ENCODE measurements around the gene FAR2. TPM values are rescaled to one million over a fixed set of nuclear protein-coding genes. Genes with fewer than 3 reads are reported as not detected.

FAR2 gene
- polyA plus RNA-seq, 3 donors = 14.8 to 38.0 (median 35.8) TPM

DNA sequence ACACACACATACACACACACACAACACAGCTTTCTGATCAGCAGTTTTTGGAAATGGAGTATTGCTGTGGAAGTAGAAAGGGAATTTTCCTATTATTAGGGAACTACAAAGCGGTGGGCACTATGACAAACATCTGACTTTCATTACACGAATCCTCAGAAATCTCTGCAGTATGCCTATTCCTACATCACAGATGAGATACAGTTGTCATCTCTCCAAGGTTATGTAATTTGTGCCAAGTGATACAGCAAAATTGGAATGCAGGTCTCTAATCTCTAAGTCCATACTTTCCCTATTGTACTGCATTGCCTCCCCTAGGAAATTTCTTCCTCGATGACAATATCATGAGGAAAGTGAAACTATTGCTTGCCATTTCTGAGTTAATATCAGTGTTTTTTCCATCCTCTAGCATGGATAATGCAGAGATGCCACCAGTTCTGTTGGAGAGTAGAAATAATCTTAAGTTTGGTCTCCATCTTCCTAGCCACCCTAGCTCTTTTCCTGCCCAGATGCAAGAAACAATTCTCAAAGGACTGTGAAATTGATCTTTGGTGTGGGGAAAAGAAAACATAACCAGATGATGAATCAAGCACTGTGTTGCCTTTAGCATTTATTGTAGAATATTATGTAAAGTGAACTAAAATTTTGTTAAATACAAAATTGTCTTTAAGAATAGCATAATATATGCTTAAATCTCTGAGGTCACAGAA is 137.2 kb downstream of the FAR2 start:
- no peaks in the 10 kb centered on the region for H3K79me2 ChIP-seq (ENCODE audit: insufficient read depth, low read length)
- H3K9me3 ChIP-seq (replicated peaks in 1 of 2; ENCODE audit: control insufficient read depth in 1 of 2, insufficient read depth in 1 of 2, low read length in 2 of 2) = no peaks in the 10 kb centered on the region
- WGBS (ENCODE audit: insufficient coverage) = no CpG with 5 or more reads among the region's 3 CpGs
- Mint-ChIP-seq H3K9me3 (peaks cover 0 to 8% (median 2%) of the 10 kb centered on the region in 7 donors), H3K27me3 (ENCODE audit: low read depth in 3 of 3) (no peaks in the 10 kb centered on the region), H3K27ac (no peak overlapping the region), H3K4me3 (no peak overlapping the region), H3K36me3 (peaks cover 13 to 31% of the 10 kb centered on the region in 2 donors), H3K4me1 (peaks cover 7% of the 10 kb centered on the region)
- H3K4me2 ChIP-seq (replicated peaks; ENCODE audit: extremely low read depth, low read length, poor library complexity, severe bottlenecking) = no peak overlapping the region
- TF ChIP-seq, protein P1, sequence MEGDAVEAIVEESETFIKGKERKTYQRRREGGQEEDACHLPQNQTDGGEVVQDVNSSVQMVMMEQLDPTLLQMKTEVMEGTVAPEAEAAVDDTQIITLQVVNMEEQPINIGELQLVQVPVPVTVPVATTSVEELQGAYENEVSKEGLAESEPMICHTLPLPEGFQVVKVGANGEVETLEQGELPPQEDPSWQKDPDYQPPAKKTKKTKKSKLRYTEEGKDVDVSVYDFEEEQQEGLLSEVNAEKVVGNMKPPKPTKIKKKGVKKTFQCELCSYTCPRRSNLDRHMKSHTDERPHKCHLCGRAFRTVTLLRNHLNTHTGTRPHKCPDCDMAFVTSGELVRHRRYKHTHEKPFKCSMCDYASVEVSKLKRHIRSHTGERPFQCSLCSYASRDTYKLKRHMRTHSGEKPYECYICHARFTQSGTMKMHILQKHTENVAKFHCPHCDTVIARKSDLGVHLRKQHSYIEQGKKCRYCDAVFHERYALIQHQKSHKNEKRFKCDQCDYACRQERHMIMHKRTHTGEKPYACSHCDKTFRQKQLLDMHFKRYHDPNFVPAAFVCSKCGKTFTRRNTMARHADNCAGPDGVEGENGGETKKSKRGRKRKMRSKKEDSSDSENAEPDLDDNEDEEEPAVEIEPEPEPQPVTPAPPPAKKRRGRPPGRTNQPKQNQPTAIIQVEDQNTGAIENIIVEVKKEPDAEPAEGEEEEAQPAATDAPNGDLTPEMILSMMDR (IDR thresholded peaks at IDR 0.05) = no peak
- no peak overlapping the region for H2AFZ ChIP-seq (ENCODE audit: insufficient read depth, low read depth, low read length, poor library complexity, severe bottlenecking)
- H3K4me1 ChIP-seq (ENCODE audit: control insufficient read depth in 1 of 2, insufficient read depth in 2 of 2, low read length in 2 of 2) = no peaks in the 10 kb centered on the region
- no peak overlapping the region for H3K9ac ChIP-seq (ENCODE audit: insufficient read depth, low read length, poor library complexity, severe bottlenecking)
- DNase-seq = no peak
- no peak overlapping the region for H3K27ac ChIP-seq (ENCODE audit: low read depth in 1 of 2, low read length in 2 of 2)
- no peaks in the 10 kb centered on the region for H4K20me1 ChIP-seq (ENCODE audit: insufficient read depth, low read length)
- intact Hi-C loops (cut with micrococcal nuclease) = no loop called here
- no peaks in the 10 kb centered on the region for H3K27me3 ChIP-seq (ENCODE audit: control insufficient read depth in 2 of 2, insufficient read depth in 2 of 2, low read length in 2 of 2)
- no peaks in the 10 kb centered on the region for H3K36me3 ChIP-seq (replicated peaks in 1 of 2; ENCODE audit: control insufficient read depth in 1 of 2, insufficient read depth in 2 of 2, low read length in 2 of 2)
- no peak overlapping the region for H3K4me3 ChIP-seq (replicated peaks in 1 of 3; ENCODE audit: low read depth in 2 of 3, low read length in 3 of 3)

DNA sequence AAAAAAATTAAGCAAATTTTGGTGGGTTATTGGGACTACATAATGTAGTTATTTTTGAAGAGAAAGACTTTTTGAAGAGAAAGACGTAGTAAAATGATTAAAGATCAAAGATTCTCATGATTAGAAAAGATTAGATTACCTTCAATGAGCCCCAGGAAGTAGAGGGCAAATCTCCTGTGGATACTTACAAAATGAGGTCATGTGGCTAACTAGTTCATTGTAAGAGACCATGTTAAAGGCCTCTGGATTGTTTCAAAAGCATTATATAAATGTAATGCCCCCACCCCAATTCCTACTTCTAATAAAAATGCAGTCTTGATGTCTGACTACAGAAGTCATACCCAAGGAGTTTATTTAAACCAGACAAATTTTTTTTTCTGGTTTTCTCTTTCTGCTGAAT is 138.5 kb downstream of the FAR2 start:
- intact Hi-C loops (cut with micrococcal nuclease) = no loop called here
- Mint-ChIP-seq H3K4me1 (no peaks in the 10 kb centered on the region), H3K36me3 (peaks cover 13 to 31% of the 10 kb centered on the region in 2 donors), H3K4me3 (no peak overlapping the region), H3K27me3 (ENCODE audit: low read depth in 3 of 3) (no peaks in the 10 kb centered on the region), H3K9me3 (peaks cover 0 to 8% (median 2%) of the 10 kb centered on the region in 7 donors), H3K27ac (no peak overlapping the region)
- no peak for DNase-seq
- no peaks in the 10 kb centered on the region for H3K27me3 ChIP-seq (ENCODE audit: control insufficient read depth in 2 of 2, insufficient read depth in 2 of 2, low read length in 2 of 2)
- H3K27ac ChIP-seq (ENCODE audit: low read depth in 1 of 2, low read length in 2 of 2) = no peak overlapping the region
- no peaks in the 10 kb centered on the region for H3K9me3 ChIP-seq (replicated peaks in 1 of 2; ENCODE audit: control insufficient read depth in 1 of 2, insufficient read depth in 1 of 2, low read length in 2 of 2)
- TF ChIP-seq, protein P1 (IDR thresholded peaks at IDR 0.05) = no peak
- H2AFZ ChIP-seq (ENCODE audit: insufficient read depth, low read depth, low read length, poor library complexity, severe bottlenecking) = no peak overlapping the region
- no peaks in the 10 kb centered on the region for H3K4me1 ChIP-seq (ENCODE audit: control insufficient read depth in 1 of 2, insufficient read depth in 2 of 2, low read length in 2 of 2)
- H4K20me1 ChIP-seq (ENCODE audit: insufficient read depth, low read length) = no peaks in the 10 kb centered on the region
- H3K9ac ChIP-seq (ENCODE audit: insufficient read depth, low read length, poor library complexity, severe bottlenecking) = no peak overlapping the region
- no peak overlapping the region for H3K4me2 ChIP-seq (replicated peaks; ENCODE audit: extremely low read depth, low read length, poor library complexity, severe bottlenecking)
- WGBS (ENCODE audit: insufficient coverage) = no CpG with 5 or more reads among the region's 1 CpG
- H3K79me2 ChIP-seq (ENCODE audit: insufficient read depth, low read length) = no peaks in the 10 kb centered on the region
- H3K4me3 ChIP-seq (replicated peaks in 1 of 3; ENCODE audit: low read depth in 2 of 3, low read length in 3 of 3) = no peak overlapping the region
- H3K36me3 ChIP-seq (replicated peaks in 1 of 2; ENCODE audit: control insufficient read depth in 1 of 2, insufficient read depth in 2 of 2, low read length in 2 of 2) = no peaks in the 10 kb centered on the region

Data from CD14-positive monocyte (primary cell).